Measurements from ENCODE around the gene MACROD2.

MACROD2 gene

DNA sequence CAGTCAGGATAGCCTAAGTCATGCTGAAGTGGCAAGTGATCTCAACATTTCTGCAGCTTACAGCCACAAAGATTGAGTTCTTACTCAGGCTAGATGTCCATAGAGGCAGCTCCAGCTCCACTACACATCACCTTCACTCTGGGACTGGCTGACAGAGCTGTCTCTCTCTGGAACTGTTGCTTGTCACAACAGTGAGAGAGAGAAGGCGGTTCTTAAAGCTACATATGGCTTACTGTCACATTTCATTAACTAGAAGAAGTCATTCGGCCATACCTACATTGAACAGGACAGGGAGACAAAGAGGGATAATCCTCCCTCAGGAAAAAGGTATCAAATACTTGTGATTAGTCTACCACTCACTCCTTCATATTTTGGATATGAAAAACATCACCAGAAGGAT lies 1257.0 kb downstream of the MACROD2 start:
- no peak overlapping the region for H3K4me3 ChIP-seq (ENCODE audit: low read length)
- TF ChIP-seq, protein P1, sequence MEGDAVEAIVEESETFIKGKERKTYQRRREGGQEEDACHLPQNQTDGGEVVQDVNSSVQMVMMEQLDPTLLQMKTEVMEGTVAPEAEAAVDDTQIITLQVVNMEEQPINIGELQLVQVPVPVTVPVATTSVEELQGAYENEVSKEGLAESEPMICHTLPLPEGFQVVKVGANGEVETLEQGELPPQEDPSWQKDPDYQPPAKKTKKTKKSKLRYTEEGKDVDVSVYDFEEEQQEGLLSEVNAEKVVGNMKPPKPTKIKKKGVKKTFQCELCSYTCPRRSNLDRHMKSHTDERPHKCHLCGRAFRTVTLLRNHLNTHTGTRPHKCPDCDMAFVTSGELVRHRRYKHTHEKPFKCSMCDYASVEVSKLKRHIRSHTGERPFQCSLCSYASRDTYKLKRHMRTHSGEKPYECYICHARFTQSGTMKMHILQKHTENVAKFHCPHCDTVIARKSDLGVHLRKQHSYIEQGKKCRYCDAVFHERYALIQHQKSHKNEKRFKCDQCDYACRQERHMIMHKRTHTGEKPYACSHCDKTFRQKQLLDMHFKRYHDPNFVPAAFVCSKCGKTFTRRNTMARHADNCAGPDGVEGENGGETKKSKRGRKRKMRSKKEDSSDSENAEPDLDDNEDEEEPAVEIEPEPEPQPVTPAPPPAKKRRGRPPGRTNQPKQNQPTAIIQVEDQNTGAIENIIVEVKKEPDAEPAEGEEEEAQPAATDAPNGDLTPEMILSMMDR (conservative IDR thresholded peaks at IDR 0.05; ENCODE audit: low read depth, low read length): no peak
- peak; percentile 18 for DNase-seq (ENCODE audit: low read depth)

DNA sequence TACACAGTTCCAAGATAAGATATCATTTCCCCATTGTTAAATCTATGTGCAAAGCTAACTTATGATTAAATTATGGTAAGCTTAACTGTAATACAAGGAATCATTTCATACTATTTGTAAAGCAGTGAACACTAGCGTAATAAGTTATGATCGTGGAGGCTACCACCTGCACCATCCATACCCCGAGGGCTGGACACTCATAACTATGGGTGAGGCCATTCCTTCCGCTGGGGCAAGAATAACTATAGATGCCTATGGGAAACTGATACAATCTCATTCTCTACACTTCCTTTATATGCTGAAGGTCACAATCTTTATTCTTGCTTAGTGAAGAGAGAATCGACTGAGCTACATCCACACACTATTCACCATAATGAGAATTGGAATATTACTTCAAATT lies 1258.1 kb downstream of the MACROD2 start:
- TF ChIP-seq, protein P1 (conservative IDR thresholded peaks at IDR 0.05; ENCODE audit: low read depth, low read length): no peak
- no peak for DNase-seq (ENCODE audit: low read depth)
- no peak overlapping the region for H3K4me3 ChIP-seq (ENCODE audit: low read length)

DNA sequence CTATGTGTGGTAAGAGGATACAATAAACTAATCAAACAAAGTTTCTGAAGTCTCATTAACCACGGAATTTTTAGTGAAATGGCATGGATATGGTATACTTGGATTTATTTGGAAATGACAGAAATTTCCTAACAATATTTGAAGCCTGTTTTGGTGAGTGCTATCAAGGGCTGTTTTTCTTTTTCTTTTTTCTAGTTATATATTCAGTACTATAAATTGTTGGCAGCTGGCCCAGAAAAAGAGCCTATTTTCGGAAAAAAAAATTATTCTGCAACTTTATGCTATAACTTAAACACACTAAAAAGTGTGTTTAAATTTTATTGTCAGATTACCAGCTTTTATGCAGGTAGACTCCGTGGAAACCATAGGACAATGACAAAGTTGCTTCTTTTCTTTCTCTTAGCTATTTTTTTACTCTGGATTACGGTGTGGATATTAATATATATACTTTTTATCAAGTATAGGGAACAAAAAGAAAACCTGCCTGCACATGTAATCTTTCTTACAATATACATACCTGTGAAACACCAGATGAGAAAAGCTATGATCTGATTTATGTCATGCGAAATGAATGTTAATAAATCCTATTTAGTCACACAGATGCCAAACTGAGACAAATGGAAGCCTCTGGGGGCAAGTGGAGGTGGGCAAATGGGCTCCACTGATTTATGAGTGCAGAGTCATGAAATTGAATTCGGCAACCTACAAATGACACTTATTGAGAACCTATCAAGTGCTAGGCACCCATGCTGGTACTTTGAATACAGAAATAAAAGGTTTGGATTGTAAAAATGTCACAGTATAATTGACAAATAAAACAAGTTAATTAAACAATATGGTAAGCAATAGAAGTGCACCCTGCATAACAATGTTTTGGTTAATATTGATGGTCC lies 1261.6 kb downstream of the MACROD2 start:
- no peak overlapping the region for H3K4me3 ChIP-seq (ENCODE audit: low read length)
- TF ChIP-seq, protein P1 (conservative IDR thresholded peaks at IDR 0.05; ENCODE audit: low read depth, low read length): no peak
- no peak for DNase-seq (ENCODE audit: low read depth)

DNA sequence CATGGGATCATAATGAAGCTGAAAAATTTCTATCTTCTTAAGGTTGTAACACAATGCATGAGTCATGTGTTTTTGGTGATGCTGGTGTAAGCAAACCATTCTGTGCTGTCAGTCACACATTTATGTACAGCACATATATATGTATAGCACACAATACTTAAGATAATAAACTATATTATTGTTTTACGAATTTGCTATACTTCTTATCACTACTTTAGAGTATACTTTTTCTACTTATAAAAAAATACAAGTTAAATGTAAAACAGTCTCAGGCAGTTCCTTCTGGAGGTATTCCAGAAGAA lies 1262.2 kb downstream of the MACROD2 start:
- TF ChIP-seq, protein P1 (conservative IDR thresholded peaks at IDR 0.05; ENCODE audit: low read depth, low read length): no peak
- no peak for DNase-seq (ENCODE audit: low read depth)
- H3K4me3 ChIP-seq (ENCODE audit: low read length): no peak overlapping the region

DNA sequence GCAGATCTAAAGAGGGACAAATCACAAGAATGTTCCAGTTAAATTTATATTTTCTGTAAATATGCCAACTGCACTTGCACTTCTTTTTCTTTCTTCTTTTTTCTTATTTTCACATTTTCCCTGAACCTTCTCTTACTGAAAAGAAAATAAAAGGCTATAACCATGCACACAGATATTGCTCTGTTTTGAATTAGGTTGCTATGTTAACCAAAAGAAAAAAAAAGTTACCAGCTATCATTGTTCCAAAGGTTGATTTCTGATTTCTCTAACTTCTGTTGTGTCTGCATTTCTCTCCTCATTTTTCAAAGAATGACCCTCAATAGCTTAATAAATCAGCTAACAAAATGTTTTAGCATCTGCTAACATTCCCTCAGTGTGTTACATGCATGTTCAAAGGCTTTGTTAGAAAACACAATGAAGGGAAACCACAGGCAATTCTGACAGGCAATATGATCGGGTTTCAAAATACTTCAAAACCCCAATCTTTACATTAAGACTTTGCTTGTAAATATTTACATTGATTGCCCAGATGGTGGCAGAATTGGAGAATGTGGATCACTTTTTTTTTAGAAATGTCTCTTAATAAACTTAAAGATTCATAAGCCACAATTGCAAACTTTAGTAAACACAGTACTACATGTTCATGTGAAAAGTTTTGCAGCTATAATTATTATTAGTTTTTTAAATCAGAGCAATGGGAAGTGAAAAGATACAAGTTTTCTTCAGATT lies 1270.4 kb downstream of the MACROD2 start:
- no peak overlapping the region for H3K4me3 ChIP-seq (ENCODE audit: low read length)
- TF ChIP-seq, protein P1 (conservative IDR thresholded peaks at IDR 0.05; ENCODE audit: low read depth, low read length): no peak
- DNase-seq (ENCODE audit: low read depth): no peak

DNA sequence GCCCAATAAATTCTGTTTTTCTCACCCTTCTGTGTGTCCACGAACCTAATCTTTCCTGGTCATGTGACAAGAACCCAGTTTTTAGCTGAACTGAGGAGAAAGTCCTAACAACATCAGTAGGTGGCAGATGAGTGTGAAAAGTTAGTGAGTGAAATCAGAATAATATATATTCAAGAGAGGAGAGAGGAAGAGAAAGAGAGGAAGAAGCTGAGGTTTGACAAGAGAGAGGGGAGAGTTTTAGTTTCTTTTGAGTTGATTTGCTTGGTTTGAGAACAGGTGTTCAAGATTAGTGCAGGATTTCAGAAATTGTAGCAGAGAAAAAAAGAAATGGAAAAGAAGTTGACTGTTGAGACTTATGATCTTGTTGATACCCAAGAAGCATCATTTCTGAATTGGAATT lies 1272.6 kb downstream of the MACROD2 start:
- no peak for DNase-seq (ENCODE audit: low read depth)
- H3K4me3 ChIP-seq (ENCODE audit: low read length): no peak overlapping the region
- TF ChIP-seq, protein P1 (conservative IDR thresholded peaks at IDR 0.05; ENCODE audit: low read depth, low read length): no peak

DNA sequence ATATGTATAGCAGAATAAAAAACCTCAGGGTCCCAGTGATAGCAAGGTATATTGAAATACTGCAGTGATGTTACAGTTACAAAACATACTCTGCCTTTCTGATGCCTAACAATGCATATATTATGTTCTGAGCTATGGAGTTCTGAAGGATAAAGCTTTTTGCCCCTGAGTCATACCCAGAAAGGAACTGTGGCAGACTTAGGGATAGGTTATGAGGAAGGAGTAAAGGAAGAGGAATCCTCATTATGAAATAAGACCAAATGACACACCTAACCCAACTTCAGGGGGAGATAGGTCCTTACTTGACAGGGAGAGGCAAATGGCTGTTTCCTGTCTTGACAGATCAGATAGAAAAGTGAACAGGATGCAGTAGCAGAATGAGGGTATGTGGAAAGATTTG lies 1282.7 kb downstream of the MACROD2 start:
- no peak for DNase-seq (ENCODE audit: low read depth)
- H3K4me3 ChIP-seq (ENCODE audit: low read length): no peak overlapping the region
- TF ChIP-seq, protein P1 (conservative IDR thresholded peaks at IDR 0.05; ENCODE audit: low read depth, low read length): no peak

Measured in retinal pigment epithelial cell (primary cell).